Mesothelial cell of epicardium (in vitro differentiated cells): Measurements from ENCODE around the gene RPA1. TPM values are rescaled to one million over a fixed set of nuclear protein-coding genes. Genes with fewer than 3 reads are reported as not detected.

ENCODE experiments used
- DNase-seq, 2 experiments: peaks; one replicate each; pipeline ENCODE4 v3.0.0; 2021; ENCODE audit warnings: low spot score in 2 of 2; ENCODE audit not compliant: unreplicated experiment in 2 of 2
- H3K27ac Mint-ChIP-seq: 2 replicates; pipeline ENCODE4 v1.8.0; 2021; ENCODE audit warnings: mixed read lengths
- H3K27me3 Mint-ChIP-seq: 2 replicates; pipeline ENCODE4 v1.8.0; 2021; ENCODE audit warnings: low read depth, mixed read lengths
- H3K36me3 Mint-ChIP-seq: 2 replicates; pipeline ENCODE4 v1.8.0; 2021; ENCODE audit warnings: mixed read lengths
- H3K4me1 Mint-ChIP-seq: 2 replicates; pipeline ENCODE4 v1.8.0; 2021; ENCODE audit warnings: mixed read lengths
- H3K4me3 Mint-ChIP-seq: 2 replicates; pipeline ENCODE4 v1.8.0; 2021; ENCODE audit warnings: mild to moderate bottlenecking, moderate library complexity, mixed read lengths
- H3K9me3 Mint-ChIP-seq: 2 replicates; pipeline ENCODE4 v1.8.0; 2021; ENCODE audit warnings: mixed read lengths
- CTCF ChIP-seq: fragments of 200-600 bp; sonication (generic); IDR thresholded peaks from one replicate; pipeline ENCODE4 v1.5.0; 2021; ENCODE audit warnings: antibody characterized with exemption; ENCODE audit not compliant: unreplicated experiment
- total RNA-seq: library from RNA; stranded (reverse); gene quantifications from 3 replicates; pipeline ENCODE4 v1.2.1, GENCODE V29; 2021

RPA1 gene
- total RNA-seq, 1 donor from 2014 or later = 94.2 TPM

- H3K27me3 Mint-ChIP-seq = peaks cover 12% of the 10 kb centered on the region
- TF ChIP-seq CTCF = no peak
- H3K4me1 Mint-ChIP-seq = no peaks in the 10 kb centered on the region
- H3K4me3 Mint-ChIP-seq = no peak overlapping the region
- no peak overlapping the region for H3K27ac Mint-ChIP-seq
- H3K9me3 Mint-ChIP-seq = no peaks in the 10 kb centered on the region
- DNase-seq = no peak
- peaks cover 10% of the 10 kb centered on the region for H3K36me3 Mint-ChIP-seq
Measured at GRCh38 chr17:1899403-1900000, 69.7 kb downstream of the RPA1 start.

- DNase-seq = no peak
- Mint-ChIP-seq H3K4me1 (peaks cover 30% of the 10 kb centered on the region), H3K36me3 (no peaks in the 10 kb centered on the region), H3K27ac (no peak overlapping the region), H3K9me3 (no peaks in the 10 kb centered on the region), H3K27me3 (peaks cover 56% of the 10 kb centered on the region), H3K4me3 (no peak overlapping the region)
- no peak for TF ChIP-seq CTCF
Measured at GRCh38 chr17:1904273-1905182, 74.7 kb downstream of the RPA1 start.

GRCh38 chr17:1905190-1905913 is 75.5 kb downstream of the RPA1 start:
- Mint-ChIP-seq H3K36me3 (no peaks in the 10 kb centered on the region), H3K27ac (no peak overlapping the region), H3K27me3 (peaks cover 64% of the 10 kb centered on the region), H3K4me1 (peaks cover 30% of the 10 kb centered on the region), H3K4me3 (no peak overlapping the region), H3K9me3 (no peaks in the 10 kb centered on the region)
- TF ChIP-seq CTCF = no peak
- no peak for DNase-seq

GRCh38 chr17:1906662-1907101 is 76.9 kb downstream of the RPA1 start:
- Mint-ChIP-seq H3K4me1 (peaks cover 30% of the 10 kb centered on the region), H3K4me3 (no peak overlapping the region), H3K27me3 (peaks cover 70% of the 10 kb centered on the region), H3K27ac (no peak overlapping the region), H3K9me3 (no peaks in the 10 kb centered on the region), H3K36me3 (no peaks in the 10 kb centered on the region)
- TF ChIP-seq CTCF = no peak
- no peak for DNase-seq

- H3K27me3 Mint-ChIP-seq = peaks cover 76% of the 10 kb centered on the region
- no peak overlapping the region for H3K27ac Mint-ChIP-seq
- peaks cover 30% of the 10 kb centered on the region for H3K4me1 Mint-ChIP-seq
- H3K36me3 Mint-ChIP-seq = no peaks in the 10 kb centered on the region
- DNase-seq = no peak
- no peaks in the 10 kb centered on the region for H3K9me3 Mint-ChIP-seq
- TF ChIP-seq CTCF = no peak
- no peak overlapping the region for H3K4me3 Mint-ChIP-seq
Measured at GRCh38 chr17:1907216-1907631, 77.4 kb downstream of the RPA1 start.
